HL-60/S4 treated with phorbol 12-myristate 13-acetate at 8.2 ng/mL for 4 days and 3 days (cell line): Measurements from ENCODE around the gene CHST13.

Source experiments
- in situ Hi-C: fragments of 300-500 bp; cut with MboI; formaldehyde crosslinking; loops from 2 replicates; pipeline ENCODE4 v1.15.0; 2022; ENCODE audit warnings: low sequenced_read_pairs

CHST13 gene

GRCh38 chr3:126553284-126554084 is 29.5 kb downstream of the CHST13 start:
- in situ Hi-C loops = no loop called here

GRCh38 chr3:126554560-126555525 is 30.9 kb downstream of the CHST13 start:
- in situ Hi-C loops = no loop called here

DNA sequence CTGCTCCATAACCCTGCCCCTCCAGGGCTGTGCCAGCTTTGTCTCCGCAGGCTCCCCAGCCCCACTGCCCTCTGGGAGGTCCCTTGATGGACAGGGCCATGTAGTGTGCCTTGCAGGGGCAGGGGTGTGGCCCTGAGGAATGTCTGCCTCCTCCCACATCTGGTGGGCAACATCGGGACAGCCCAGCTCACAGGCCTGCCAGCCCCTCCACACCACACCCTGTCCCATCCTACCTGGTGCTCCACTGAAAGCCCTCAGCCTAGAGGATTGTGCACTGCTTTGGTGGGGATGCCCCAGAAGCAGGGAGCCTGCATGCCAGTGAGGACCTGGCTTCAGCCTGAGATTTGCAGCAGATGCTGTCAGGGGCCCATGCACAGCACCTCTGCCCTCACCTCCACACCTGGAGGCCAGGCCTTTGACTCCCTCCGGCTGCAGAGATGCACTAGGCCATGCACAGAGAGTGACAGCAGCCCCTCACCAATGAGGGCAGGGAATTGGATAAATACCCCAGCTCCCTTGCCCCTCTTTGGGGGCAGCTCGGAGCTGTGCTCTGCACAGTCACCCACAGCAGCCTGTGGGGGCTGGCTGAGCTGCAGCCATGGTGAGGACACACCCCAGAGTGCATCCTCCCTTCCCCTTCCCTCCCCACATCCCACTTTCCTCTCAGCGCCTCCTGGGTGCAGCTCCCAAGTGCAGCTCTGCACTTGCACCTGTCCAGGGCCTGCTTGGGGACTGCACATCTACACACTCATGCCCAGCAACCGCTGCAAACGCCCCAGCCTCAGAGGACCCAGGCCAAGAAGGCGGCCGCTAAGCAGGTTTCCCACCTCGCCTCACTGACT is 32.1 kb downstream of the CHST13 start:
- in situ Hi-C loops = no loop called here

GRCh38 chr3:126556637-126557414 is 32.9 kb downstream of the CHST13 start:
- in situ Hi-C loops = no loop called here

DNA sequence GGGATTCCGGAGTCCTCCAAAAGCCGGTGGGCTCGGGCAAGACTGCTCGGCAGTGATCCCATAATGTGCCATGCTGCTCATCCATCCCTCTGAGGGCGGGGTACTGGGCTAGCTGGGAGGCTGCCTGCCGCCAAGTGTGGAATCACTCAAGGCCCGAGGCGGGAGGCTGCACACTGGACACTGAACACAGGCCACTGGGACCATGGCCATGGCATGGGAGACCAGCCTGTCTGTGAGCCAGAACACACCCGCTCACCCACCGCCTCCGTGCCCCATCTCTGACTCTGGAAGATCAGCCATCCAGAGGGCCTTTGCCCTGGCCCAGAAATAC is 33.4 kb downstream of the CHST13 start:
- in situ Hi-C loops = no loop called here

GRCh38 chr3:126557761-126558160 is 33.8 kb downstream of the CHST13 start:
- in situ Hi-C loops = no loop called here

DNA sequence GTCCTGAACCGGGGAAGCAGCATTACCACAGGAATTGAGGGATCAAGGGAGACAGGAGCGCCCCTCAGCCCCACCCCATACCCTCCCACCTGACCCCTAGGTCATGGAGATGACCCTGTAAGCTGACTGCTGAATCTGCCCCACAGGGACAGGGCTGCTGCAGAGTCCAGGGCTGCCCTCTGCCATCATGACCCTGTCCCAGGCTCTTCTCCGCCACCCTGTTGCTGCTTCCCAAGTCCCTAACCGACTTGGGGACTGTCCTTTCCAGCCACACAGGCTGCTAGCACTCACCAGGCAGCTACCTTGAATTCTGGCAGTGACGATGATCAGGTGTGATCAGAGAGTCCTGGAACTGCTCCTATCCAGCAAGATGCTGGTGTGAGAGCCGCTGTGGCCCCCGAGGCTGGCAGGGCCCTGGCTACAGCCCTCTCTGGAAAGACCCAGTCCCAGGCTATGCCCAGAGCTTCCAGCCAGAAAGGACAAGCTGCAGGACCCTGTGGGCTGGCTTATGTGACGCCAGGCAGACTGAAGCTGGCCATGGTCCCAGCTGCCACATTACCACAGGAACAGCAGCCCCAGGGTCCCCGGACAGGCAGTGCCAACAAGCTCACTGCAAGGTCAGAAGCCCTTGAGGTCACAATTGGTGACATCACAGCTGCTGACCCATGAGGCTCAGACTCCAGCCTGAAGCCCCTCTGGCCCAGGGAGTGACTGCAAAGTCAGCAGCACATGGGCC is 34.5 kb downstream of the CHST13 start, which contains the start of gene C3orf22:
TSS of gene C3orf22 (minus strand) at position 597 of the 736 bp plus-strand sequence. CDS start 5,542 bp downstream, outside the sequence.
- in situ Hi-C loops = no loop called here

DNA sequence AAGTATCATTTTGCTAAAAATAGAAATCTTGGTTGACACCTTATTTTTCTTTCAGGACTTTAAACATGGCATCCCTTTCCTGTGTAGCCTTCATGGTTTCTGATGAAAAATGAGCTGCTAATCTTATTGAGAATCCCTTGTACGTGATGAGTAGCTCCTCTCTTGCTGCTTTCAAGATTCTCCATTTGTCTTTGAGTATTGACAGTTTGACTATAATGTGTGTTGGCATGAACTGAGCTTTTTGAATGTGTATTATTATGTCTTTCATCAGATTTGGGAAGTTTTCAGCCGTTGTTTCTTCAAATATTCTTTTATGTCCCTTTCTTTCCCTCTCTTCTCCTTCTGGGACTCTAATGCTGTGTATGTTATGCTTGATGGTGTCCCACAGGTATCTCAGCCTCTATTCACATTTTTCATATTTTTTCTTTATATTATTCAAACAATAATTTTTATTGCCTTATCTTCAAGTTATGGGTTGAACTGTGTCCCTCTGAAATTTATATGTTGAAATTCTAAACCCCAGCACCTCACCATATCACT is 38.9 kb downstream of the CHST13 start:
- in situ Hi-C loops = no loop called here

DNA sequence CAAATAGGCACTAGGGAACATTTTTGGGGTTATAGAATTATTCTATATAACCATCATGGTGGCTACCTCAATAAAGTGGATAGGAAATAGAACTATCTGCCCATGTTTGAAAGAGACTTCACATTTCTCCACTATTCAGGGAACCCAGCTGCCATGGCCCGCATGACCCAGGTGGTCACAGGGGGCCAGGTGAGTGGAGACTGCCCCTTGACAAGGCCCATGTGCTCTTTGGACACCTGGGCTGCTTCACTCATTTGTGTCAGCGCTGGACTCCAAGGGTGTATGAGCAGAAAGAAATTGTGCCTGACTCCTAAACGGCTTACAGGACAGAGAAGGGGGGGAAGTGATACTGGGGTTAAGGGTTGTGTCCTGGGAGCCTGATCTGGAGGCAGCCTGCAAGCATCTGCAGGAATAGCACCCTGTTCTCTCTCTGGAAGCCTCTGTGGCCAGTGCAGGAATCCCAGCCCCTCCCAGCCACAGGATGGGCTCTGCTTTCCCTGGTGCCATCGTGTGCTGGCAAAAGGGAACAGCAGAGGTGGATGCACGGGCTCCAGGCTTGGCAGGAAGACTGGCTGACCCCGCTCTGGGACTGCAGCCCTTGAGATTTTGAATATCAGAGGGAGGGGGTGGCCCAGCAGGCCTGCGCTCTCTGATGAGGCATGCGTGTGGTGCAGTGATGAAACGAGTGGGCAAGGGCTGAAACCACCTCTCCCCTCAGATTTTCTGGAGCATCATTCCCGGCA is 43.9 kb downstream of the CHST13 start:
- in situ Hi-C loops = no loop called here

DNA sequence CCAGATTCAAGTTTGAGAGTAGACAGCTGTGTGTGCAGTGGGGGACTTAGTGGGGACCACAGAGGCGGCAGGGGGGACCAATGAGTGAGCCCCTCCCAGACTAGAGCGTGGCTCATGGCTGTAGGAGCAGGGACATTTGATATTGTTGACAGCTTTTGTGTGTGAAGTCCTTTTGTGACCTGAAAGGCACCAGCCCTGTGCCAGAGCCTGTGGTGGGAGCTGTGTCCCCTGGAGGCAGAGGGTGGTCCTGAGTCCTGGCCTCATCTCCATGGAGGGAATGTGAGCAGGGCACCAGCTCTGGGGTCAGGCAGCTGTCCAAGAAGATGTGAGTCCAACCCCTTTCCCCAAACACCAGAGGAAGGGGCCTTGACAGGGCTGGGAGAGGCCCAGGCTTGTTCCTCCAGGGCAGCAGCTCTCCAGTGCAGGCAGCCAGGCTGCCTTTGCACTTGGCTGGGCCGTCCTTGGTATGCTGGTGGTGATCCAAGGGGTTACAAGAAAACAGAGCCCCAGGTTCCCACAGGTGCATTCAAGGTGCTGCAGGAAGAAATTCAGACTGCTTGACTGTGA is 44.9 kb downstream of the CHST13 start:
- in situ Hi-C loops = no loop called here

- in situ Hi-C loops = no loop called here
Observed at GRCh38 chr3:126569390-126569975, 45.5 kb downstream of the CHST13 start.

DNA sequence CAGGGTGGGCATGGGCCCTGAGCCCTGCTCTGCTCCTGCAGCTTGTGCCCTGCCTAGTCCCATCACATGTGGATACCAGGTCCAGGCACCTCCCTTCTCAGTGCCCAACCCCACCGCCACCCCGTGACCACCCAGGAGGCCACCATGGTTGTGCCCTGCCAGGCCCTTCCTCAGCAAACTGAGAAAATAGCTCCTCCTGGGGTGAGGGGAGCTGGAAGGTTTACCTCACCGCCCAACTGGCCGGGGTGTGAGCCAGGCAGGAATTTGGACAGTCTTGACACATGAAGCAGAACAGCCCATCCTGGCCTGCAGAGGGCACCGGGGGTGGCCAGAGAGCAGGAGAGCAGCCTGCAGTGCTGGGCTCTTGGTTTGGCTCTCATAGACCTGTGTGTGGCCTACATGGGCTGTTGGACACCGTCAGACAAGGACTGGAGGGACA is 46.2 kb downstream of the CHST13 start:
- in situ Hi-C loops = no loop called here

DNA sequence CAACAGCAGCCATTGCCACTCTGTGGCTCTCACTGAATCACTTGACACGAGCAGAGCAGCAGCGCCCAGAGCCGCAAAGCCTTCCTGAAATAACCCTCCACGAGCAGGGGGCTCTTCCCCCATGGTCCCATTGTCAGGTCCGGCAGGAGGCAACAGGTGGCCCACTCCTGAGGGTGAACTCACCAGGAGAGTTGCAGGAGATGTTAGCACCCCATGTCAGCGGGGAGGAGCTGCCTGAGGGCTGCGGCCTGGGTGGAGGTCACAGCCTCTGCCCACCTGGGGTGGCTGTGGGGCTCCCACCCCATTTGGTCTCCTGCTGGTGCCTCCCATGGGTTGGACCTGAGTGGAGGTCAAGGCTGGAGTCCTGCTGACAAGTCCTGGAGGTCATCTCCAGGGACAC is 47.1 kb downstream of the CHST13 start:
- in situ Hi-C loops = no loop called here

DNA sequence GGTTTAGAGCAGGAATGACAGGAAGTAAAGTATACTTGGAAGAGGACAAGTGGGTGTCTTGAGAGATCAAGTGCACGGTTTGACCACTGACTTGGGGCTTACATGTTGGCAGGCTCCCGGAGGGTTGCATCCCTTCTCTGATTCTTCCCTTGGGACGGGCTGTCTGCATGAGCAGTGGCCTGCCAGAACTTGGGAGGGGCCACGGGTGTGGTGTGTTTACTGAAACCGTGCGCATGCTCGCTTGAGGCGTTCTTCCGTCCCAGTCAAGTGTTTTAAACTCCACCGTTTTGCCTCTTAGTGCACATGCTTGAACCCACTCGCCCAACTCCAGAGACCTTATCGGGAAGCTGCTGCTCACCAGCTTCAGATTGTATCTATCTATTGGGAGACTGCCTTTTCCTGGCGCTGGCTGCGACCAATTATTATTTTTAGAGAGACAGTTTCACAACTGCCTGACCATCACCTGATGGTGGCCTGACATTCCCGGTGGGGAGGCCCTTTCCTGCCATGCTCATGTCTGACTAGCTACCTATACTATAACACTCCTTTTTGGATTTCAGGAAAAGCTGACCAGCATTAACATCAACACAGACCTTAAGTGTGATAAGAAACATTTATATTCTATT is 49.6 kb downstream of the CHST13 start:
- in situ Hi-C loops = no loop called here

- in situ Hi-C loops = no loop called here
Observed at GRCh38 chr3:126577261-126577660, 53.3 kb downstream of the CHST13 start.

GRCh38 chr3:126578702-126579101 is 54.7 kb downstream of the CHST13 start:
- in situ Hi-C loops = no loop called here

DNA sequence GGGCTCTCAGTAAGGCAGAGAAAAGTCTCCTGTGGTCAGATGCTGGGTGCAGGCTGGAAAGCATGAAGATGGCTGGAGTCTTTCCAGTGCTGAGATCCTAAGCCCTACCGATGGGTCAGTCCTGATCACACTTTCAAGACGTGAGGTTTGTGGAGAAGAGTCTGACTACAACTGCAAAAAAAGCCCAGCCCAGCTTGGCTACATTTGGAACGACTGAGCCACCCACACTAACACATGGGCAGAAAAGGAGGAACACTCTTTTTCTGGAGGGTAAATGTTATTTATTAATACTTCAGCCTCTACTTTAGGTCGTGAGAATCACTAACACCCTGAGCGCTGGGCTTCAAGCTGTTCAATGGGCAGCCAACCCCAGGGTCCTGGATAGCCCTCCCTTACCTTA is 56.8 kb downstream of the CHST13 start:
- in situ Hi-C loops = no loop called here
